Keratinocyte (primary cell): ENCODE results near the gene MAGEA8. TPM values are rescaled to one million over a fixed set of nuclear protein-coding genes. Genes with fewer than 3 reads are reported as not detected.
"Not testable (repeated sequence)": the region's sequence is repeated elsewhere in the genome, so short reads cannot be mapped to it uniquely, and the experiment has no call there.

Experiments
- DNase-seq: peaks from one replicate; pipeline ENCODE4 v3.0.0-alpha.2; 2011; ENCODE audit warnings: low read depth, missing footprints, low spot score
- FAIRE-seq: peaks from 2 replicates; lab custom pipeline; 2011; peaks lifted over from hg19 to GRCh38; lab: Jason Lieb, UNC
- H2AFZ ChIP-seq: 2 replicates; pipeline ENCODE4 v1.6.0; 2012; ENCODE audit warnings: low read length, control low read depth, inconsistent platforms; ENCODE audit not compliant: control insufficient read depth
- H3K27ac ChIP-seq: 2 replicates; pipeline ENCODE4 v1.5.1; 2011; ENCODE audit warnings: low read length; ENCODE audit not compliant: control insufficient read depth, insufficient read depth
- H3K27me3 ChIP-seq: 3 replicates; pipeline ENCODE4 v1.6.0; 2011; ENCODE audit warnings: low read length; ENCODE audit not compliant: control insufficient read depth, insufficient read depth; ENCODE audit errors: extremely low read depth
- H3K36me3 ChIP-seq, 2 experiments: 2 replicates in 1 of 2; 3 replicates in 1 of 2; pipeline ENCODE4 v1.5.1; 2011; ENCODE audit warnings: low read length in 2 of 2, mild to moderate bottlenecking in 1 of 2; ENCODE audit not compliant: control insufficient read depth in 2 of 2, insufficient read depth in 2 of 2; ENCODE audit errors: extremely low read depth in 1 of 2
- H3K4me1 ChIP-seq: 3 replicates; pipeline ENCODE4 v1.5.1; 2011; ENCODE audit warnings: low read length; ENCODE audit not compliant: control insufficient read depth, insufficient read depth; ENCODE audit errors: extremely low read depth
- H3K4me2 ChIP-seq: 3 replicates; pipeline ENCODE4 v1.6.0; 2011; ENCODE audit warnings: low read depth, low read length; ENCODE audit not compliant: control insufficient read depth, insufficient read depth; ENCODE audit errors: extremely low read depth
- H3K4me3 ChIP-seq, 3 experiments: fragments of 200-600 bp in 1 of 3; sonication (generic) in 1 of 3; 2 replicates in 2 of 3; 3 replicates in 1 of 3; pipeline ENCODE4 v1.5.1; 2011 to 2016; ENCODE audit warnings: low read length in 3 of 3, mild to moderate bottlenecking in 3 of 3, control low read depth in 2 of 3, inconsistent platforms in 1 of 3, low read depth in 1 of 3, mixed read lengths in 1 of 3, mixed run types in 1 of 3, moderate library complexity in 1 of 3; ENCODE audit not compliant: control insufficient read depth in 2 of 3, insufficient read depth in 2 of 3; ENCODE audit errors: extremely low read depth in 1 of 3
- H3K79me2 ChIP-seq: 2 replicates; pipeline ENCODE4 v1.6.0; 2012; ENCODE audit warnings: low read length; ENCODE audit not compliant: control insufficient read depth, insufficient read depth
- H3K9ac ChIP-seq: 3 replicates; pipeline ENCODE4 v1.6.0; 2011; ENCODE audit warnings: low read length; ENCODE audit not compliant: control insufficient read depth, insufficient read depth; ENCODE audit errors: extremely low read depth
- H3K9me1 ChIP-seq: 3 replicates; pipeline ENCODE4 v1.6.0; 2011; ENCODE audit warnings: low read length; ENCODE audit not compliant: control insufficient read depth, insufficient read depth; ENCODE audit errors: extremely low read depth
- H3K9me3 ChIP-seq: 2 replicates; pipeline ENCODE4 v1.5.1; 2012; ENCODE audit warnings: low read depth, low read length; ENCODE audit not compliant: control insufficient read depth
- H4K20me1 ChIP-seq: 3 replicates; pipeline ENCODE4 v1.6.0; 2011; ENCODE audit warnings: low read length; ENCODE audit not compliant: control insufficient read depth, insufficient read depth; ENCODE audit errors: extremely low read depth
- CTCF ChIP-seq, 3 experiments: IDR thresholded peaks in 1 of 3; conservative IDR thresholded peaks in 1 of 3; optimal IDR thresholded peaks in 1 of 3; 2 replicates in 2 of 3; 3 replicates in 1 of 3; pipeline versions ENCODE3 to v1.5.1; 2011; ENCODE audit warnings: low read length in 3 of 3, mild to moderate bottlenecking in 3 of 3, moderate library complexity in 2 of 3, control low read depth in 1 of 3, inconsistent platforms in 1 of 3; ENCODE audit not compliant: insufficient read depth in 2 of 3; ENCODE audit errors: extremely low read depth in 1 of 3
- EZH2 ChIP-seq: IDR thresholded peaks from one replicate; pipeline ENCODE4 v1.6.1; 2012; ENCODE audit warnings: inconsistent platforms, mild to moderate bottlenecking, low read length, moderate library complexity
- dilution Hi-C: fragments of 300-500 bp; cut with MboI; formaldehyde crosslinking; loops from one replicate; pipeline ENCODE4 v1.7.0; 2020; ENCODE audit warnings: low sequenced_read_pairs; ENCODE audit not compliant: extremely low pct_ligation_motif_present
- polyA minus RNA-seq, 3 experiments: library from RNA; depleted of rRNA, polyadenylated mRNA; stranded (reverse); fragments of >200 nt; gene quantifications; 1 replicate in 1 of 3; 2 replicates in 1 of 3; 3 replicates in 1 of 3; pipeline ENCODE4 v1.2.3, GENCODE V29; 2011
- polyA plus RNA-seq, 5 experiments: library from polyadenylated mRNA; depleted of rRNA in 3 of 5; stranded (reverse) in 3 of 5; stranded (forward) in 1 of 5; unstranded in 1 of 5; fragments of >200 nt; gene quantifications; 1 replicate in 1 of 5; 2 replicates in 3 of 5; 3 replicates in 1 of 5; pipeline versions ENCODE4 v1.2.1 to v1.2.3, GENCODE V29; 2011 to 2012; ENCODE audit warnings: missing spikeins in 2 of 5, low read depth in 1 of 5, low replicate concordance in 1 of 5

MAGEA8 gene, protein sequence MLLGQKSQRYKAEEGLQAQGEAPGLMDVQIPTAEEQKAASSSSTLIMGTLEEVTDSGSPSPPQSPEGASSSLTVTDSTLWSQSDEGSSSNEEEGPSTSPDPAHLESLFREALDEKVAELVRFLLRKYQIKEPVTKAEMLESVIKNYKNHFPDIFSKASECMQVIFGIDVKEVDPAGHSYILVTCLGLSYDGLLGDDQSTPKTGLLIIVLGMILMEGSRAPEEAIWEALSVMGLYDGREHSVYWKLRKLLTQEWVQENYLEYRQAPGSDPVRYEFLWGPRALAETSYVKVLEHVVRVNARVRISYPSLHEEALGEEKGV
- polyA plus RNA-seq (not detected in 3 replicates), polyA minus RNA-seq (0.46 TPM in 1 of 3 replicates, not detected in the others)
- not detected for polyA plus RNA-seq (2011; ENCODE audit: low read depth)
- not detected in 2 replicates for polyA plus RNA-seq (2011; cell fraction: cytosol; rRNA removed)
- polyA plus RNA-seq (2011; cell fraction: nucleus; rRNA removed), result not detected in 2 replicates
- not detected in 2 replicates for polyA plus RNA-seq (2012; ENCODE audit: low replicate concordance)
- polyA minus RNA-seq (2011; cell fraction: cytosol; rRNA and poly(A)+ RNA removed), result not detected
- polyA minus RNA-seq (2011; cell fraction: nucleus; rRNA and poly(A)+ RNA removed), result not detected in 2 replicates

DNA sequence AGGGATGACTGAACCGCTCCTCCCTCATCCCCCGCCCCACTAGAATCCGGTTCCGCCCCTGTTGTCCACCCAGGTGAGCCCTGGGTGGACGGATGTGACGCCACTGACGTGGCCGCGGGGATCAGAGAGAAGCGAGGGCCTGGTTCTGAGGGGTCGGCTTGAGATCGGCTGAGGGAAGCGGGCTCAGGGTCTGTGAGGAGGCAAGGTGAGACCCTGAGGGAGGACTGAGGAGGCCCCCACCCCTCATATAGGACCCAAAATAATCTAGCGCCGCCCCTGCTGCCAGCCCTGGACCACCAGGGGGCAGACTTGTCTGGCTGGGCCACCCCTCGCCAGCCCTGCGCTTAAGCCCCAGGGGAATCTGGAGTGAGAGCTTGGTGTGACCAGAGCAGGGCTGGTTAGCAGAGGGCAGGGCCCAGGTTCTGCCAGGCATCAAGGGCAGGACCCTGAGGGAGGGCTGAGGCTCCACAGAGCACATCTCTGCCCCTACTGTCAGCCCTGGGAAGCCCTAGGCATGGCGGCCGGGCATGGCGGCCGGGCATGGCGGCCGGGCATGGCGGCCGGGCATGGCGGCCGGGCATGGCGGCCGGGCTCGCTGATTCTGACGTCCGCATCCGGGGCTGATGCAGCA is at the start of gene MAGEA8:
MAGEA8 (plus strand) TSS at position 103 of the 631 bp plus-strand sequence. CDS start 3,090 bp downstream, outside the sequence.
- no peak within 1 kb of the TSS for H3K27ac ChIP-seq
- dilution Hi-C loops, result no loop called here
- H3K4me3 ChIP-seq, result no peak within 1 kb of the TSS
- no peak for DNase-seq
- H4K20me1 ChIP-seq, result no peaks in the 10 kb centered on the region
- H3K4me2 ChIP-seq, result no peak within 1 kb of the TSS
- TF ChIP-seq EZH2, result no peak
- peak in 1 of 3 experiments; percentile 19 for TF ChIP-seq CTCF (optimal IDR thresholded peaks at IDR 0.05 in 1 of 3, IDR thresholded peaks at IDR 0.05 in 1 of 3, conservative IDR thresholded peaks at IDR 0.05 in 1 of 3; ENCODE audit: extremely low read depth in 1 of 3, insufficient read depth in 2 of 3, low read length in 3 of 3)
- no peak within 1 kb of the TSS for H2AFZ ChIP-seq
- no peaks in the 10 kb centered on the region for H3K9me3 ChIP-seq
- no peaks in the 10 kb centered on the region for H3K36me3 ChIP-seq
- H3K79me2 ChIP-seq, result no peaks in the 10 kb centered on the region
- H3K9me1 ChIP-seq, result no peaks in the 10 kb centered on the region
- no peaks in the 10 kb centered on the region for H3K27me3 ChIP-seq
- H3K9ac ChIP-seq, result no peak within 1 kb of the TSS
- H3K4me1 ChIP-seq, result peaks cover 5% of the 10 kb centered on the region
- FAIRE-seq, result no peak

- TF ChIP-seq EZH2 (no peak), CTCF (optimal IDR thresholded peaks at IDR 0.05 in 1 of 3, IDR thresholded peaks at IDR 0.05 in 1 of 3, conservative IDR thresholded peaks at IDR 0.05 in 1 of 3; ENCODE audit: extremely low read depth in 1 of 3, insufficient read depth in 2 of 3, low read length in 3 of 3) (peak in 1 of 3 experiments; percentile 30)
- dilution Hi-C loops, result no loop called here
- DNase-seq (no peak), FAIRE-seq (no peak)
- Histone ChIP-seq H3K9me1 (no peaks in the 10 kb centered on the region), H3K9me3 (no peaks in the 10 kb centered on the region), H3K27me3 (no peaks in the 10 kb centered on the region), H3K79me2 (no peaks in the 10 kb centered on the region), H4K20me1 (no peaks in the 10 kb centered on the region), H3K4me2 (no peak overlapping the region), H3K36me3 (no peaks in the 10 kb centered on the region), H3K27ac (no peak overlapping the region), H3K4me3 (no peak overlapping the region), H2AFZ (no peak overlapping the region), H3K9ac (no peak overlapping the region), H3K4me1 (no peaks in the 10 kb centered on the region)
Measured at GRCh38 chrX:149831473-149831872, 49.5 kb upstream of the MAGEA8 start.

GRCh38 chrX:149836728-149837127 is 44.3 kb upstream of the MAGEA8 start:
- not testable (repeated sequence) for FAIRE-seq

More at GRCh38 chrX:149836728-149837127, 44.3 kb upstream of the MAGEA8 start:
- H3K9ac ChIP-seq, H2AFZ ChIP-seq, H3K27ac ChIP-seq, H3K9me3 ChIP-seq, H3K36me3 ChIP-seq, dilution Hi-C loops, DNase-seq, H3K4me3 ChIP-seq, H3K4me2 ChIP-seq, H3K79me2 ChIP-seq, H4K20me1 ChIP-seq, H3K27me3 ChIP-seq, H3K4me1 ChIP-seq, H3K9me1 ChIP-seq: not testable (repeated sequence)
